ENCODE measurements around the gene IDNK.
"Not testable (repeated sequence)": the region's sequence is repeated elsewhere in the genome, so short reads cannot be mapped to it uniquely, and the experiment has no call there.

The IDNK gene

DNA sequence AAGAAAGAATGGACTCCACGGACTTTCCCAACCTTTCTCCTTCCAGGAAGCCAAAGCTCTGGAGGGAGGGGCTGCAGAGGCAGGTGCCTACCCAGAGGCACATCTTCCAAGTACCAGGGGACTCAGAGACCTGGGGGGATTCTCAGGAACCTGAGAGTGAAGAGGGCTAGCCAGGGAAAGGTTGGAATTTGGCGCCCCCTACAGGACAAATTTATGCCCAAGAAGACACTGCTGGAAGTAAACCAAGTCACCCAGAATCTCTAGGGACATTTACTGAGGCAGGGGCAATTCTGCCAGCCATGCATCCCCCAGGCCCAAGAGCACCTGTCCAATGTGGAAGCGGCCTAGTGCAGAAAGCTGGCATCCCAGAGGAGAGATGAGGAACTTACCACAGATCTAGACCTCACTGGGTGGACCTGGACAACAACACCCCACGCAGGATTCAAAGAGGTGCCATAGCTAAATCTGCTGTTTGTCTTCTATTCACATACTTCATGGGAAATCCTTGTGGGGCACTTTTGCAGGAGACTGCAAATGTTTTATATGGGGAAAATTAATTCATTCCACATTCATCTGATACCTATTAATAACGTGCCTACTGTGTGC lies 25.9 kb upstream of the IDNK start:
- H3K27ac ChIP-seq: no peak overlapping the region
- TF ChIP-seq ZFX (IDR thresholded peaks at IDR 0.05; ENCODE audit: borderline replicate concordance): no peak
- TF ChIP-seq, protein P1, sequence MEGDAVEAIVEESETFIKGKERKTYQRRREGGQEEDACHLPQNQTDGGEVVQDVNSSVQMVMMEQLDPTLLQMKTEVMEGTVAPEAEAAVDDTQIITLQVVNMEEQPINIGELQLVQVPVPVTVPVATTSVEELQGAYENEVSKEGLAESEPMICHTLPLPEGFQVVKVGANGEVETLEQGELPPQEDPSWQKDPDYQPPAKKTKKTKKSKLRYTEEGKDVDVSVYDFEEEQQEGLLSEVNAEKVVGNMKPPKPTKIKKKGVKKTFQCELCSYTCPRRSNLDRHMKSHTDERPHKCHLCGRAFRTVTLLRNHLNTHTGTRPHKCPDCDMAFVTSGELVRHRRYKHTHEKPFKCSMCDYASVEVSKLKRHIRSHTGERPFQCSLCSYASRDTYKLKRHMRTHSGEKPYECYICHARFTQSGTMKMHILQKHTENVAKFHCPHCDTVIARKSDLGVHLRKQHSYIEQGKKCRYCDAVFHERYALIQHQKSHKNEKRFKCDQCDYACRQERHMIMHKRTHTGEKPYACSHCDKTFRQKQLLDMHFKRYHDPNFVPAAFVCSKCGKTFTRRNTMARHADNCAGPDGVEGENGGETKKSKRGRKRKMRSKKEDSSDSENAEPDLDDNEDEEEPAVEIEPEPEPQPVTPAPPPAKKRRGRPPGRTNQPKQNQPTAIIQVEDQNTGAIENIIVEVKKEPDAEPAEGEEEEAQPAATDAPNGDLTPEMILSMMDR (IDR thresholded peaks at IDR 0.05): peak; percentile 84

DNA sequence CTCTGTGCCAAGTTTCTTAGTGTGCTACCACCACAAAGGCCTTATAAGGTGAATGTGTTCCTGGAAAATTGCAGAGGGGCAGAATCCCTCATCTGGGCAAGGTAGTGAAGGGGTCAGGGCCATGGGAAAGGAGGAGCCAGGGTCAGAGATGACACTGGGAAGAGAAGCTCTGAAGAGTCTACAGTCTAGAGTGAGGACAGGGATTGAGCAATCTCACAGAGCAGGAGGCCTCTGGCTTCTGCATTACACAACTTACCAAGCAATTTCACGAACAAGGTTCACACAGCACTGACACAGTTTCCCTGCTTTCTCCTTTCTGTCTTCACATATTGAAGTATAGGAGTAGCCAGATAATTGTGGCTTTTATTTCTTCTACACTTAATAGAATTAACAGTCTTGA lies 24.5 kb upstream of the IDNK start:
- TF ChIP-seq, protein P1 (IDR thresholded peaks at IDR 0.05): no peak
- TF ChIP-seq ZFX (IDR thresholded peaks at IDR 0.05; ENCODE audit: borderline replicate concordance): no peak
- H3K27ac ChIP-seq: no peak overlapping the region

DNA sequence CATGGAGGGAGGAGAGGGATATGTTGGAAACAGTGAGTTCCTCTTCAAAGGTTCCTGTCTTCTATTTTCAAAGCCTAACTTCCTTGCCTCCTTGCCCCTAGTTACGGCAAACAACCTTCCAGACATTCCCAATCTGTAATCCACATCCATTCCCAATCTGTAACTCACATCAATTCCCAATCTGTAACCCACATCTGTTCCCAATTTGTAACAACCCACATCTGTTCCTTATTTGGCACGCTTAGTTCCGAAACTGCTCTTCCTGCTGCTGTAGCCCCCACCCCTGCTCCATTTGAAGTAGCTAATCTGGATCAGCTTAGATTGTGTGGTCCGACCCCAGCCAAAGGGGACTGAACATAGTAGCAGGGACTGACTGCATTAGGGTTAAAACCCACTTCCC lies 23.9 kb upstream of the IDNK start:
- no peak overlapping the region for H3K27ac ChIP-seq

DNA sequence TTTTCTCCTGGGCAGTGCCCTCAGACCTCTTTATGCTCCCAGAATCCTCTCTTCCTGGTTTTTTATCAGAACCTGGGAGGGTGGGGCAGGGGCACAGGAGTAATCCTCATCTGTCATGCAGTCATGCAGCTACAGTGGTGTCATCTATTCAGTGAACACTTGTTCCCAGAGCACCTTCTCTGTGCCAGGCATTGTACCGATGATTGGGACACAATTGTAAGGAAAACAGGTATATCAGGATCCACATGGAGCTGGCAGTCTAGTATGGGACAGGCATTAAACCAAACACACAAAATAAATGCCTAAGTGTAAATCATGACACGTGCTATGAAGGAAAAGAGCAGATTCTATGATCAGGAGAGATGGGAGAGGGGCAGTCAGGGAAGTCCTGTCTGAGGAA lies 21.5 kb upstream of the IDNK start:
- no peak overlapping the region for H3K27ac ChIP-seq
- no peak for TF ChIP-seq ZFX (IDR thresholded peaks at IDR 0.05; ENCODE audit: borderline replicate concordance)
- TF ChIP-seq, protein P1 (IDR thresholded peaks at IDR 0.05): no peak

More for the DNA sequence above, 23.9 kb upstream of the IDNK start:
- TF ChIP-seq ZFX (IDR thresholded peaks at IDR 0.05; ENCODE audit: borderline replicate concordance): no peak
- TF ChIP-seq, protein P1 (IDR thresholded peaks at IDR 0.05): no peak

DNA sequence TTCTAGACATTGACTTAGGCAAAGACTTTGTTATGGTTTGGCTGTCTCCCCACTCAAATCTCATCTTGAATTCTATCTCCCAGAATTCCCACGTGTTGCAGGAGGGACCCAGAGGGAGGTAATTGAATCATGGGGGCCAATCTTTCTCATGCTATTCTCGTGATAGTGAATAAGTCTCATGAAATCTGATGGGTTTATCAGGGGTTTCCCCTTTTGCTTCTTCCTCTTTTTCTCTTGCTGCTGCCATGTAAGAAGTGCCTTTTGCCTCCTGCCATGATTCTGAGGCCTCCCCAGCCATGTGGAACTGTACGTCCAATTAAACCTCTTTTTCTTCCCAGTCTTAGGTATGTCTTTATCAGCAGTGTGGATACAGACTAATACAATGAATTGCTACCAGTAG lies 15.3 kb upstream of the IDNK start:
- H3K27ac ChIP-seq: not testable (repeated sequence)

DNA sequence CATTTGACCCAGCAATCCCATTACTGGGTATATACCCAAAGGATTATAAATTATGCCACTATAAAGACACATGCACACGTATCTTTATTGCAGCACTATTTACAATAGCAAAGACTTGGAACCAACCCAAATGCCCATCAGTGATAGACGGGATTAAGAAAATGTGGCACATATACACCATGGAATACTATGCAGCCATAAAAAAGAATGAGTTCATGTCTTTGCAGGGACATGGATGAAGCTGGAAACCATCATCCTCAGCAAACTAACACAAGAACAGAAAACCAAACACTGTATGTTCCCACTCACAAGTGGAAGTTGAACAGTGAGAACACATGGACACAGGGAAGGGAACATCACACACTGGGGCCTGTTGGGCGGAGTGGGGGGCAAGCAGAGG lies 9.6 kb upstream of the IDNK start:
- H3K27ac ChIP-seq: not testable (repeated sequence)

DNA sequence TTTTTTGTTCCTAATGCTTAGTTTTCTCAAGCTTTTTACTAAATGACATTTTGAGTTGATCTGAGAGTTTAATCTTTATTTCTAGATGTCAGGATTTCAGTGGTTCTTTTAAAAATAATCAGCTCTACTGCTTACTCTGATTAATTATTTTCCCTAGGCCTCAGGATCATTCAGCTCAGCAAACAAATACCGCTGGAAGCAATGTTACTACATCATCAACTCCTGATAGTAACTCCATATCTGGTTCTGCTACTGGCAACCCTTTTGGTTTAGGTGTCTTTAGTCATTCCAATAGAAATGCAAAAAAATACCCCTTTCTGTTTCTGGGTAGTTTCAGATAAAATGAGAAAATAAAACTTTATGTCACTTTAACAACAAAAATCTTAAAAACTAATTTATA lies 5.6 kb upstream of the IDNK start:
- TF ChIP-seq ZFX (IDR thresholded peaks at IDR 0.05; ENCODE audit: borderline replicate concordance): no peak
- TF ChIP-seq, protein P1 (IDR thresholded peaks at IDR 0.05): no peak
- H3K27ac ChIP-seq: no peak overlapping the region

DNA sequence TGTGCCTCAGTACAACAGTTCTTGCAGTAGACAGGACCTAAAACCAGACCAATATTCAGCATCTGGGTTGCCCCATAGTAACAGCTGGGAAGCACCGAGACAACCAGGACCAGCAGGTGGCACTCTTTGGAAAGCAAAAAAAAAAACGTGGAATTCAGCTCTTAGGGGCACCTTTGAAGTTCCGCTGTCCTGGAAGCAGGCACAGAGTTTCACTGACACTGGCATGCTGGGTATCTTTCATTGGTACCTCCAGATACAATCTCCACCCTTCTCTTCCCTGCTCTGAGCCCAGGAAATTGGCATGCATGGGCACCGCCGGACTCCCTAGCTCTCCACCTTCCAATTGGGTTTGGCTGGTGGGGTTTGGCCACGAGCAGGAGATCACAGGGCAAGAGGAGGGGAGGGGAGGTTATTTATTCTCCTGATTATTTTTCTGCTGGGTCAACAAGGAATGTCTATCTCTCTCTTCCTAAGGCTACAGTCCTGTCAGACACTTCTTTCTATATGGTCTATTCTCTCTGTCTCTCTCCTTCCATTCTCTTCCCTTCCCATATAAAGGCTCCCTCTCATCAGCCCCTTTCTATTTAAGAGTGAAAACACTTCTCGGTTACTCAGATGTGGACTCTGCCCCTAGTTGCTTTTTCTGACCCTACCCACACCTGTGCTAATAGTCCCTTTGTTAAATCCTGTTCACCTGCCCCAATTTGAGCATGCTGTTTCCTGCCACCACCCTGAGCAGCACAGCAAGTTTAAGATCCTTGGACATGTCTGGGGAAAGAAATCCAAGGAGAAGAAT lies 1.9 kb upstream of the IDNK start:
- H3K27ac ChIP-seq: no peak overlapping the region
- TF ChIP-seq ZFX (IDR thresholded peaks at IDR 0.05; ENCODE audit: borderline replicate concordance): no peak
- TF ChIP-seq, protein P1 (IDR thresholded peaks at IDR 0.05): peak; percentile 81
